Stimulated activated CD8-positive, alpha-beta memory T cell treated with anti-CD3 and anti-CD28 coated beads, Interleukin-7, amount 100 ng/mL, for 4 hours (primary cell): ENCODE results near the gene MDH1.
"Not testable (repeated sequence)": the region's sequence is repeated elsewhere in the genome, so short reads cannot be mapped to it uniquely, and the experiment has no call there.

Source experiments
- DNase-seq, 2 donors: peaks; one replicate each; pipeline ENCODE4 v3.0.0-alpha.2; 2020; ENCODE audit warnings: low read depth in 2 of 2

Gene MDH1

GRCh38 chr2:63588385-63589147 lies at the start of gene MDH1, which contains the start of gene WDPCP:
TSS of gene MDH1 (plus strand) at chr2:63588963. CDS start at chr2:63589044, 81 bp downstream.
TSS of gene WDPCP (minus strand) at chr2:63588477. CDS start at chr2:63588271, 206 bp downstream.
- DNase-seq, result peak; percentile 90 to 95

GRCh38 chr2:63539416-63540162 lies 49.2 kb upstream of the MDH1 start:
- DNase-seq, result no peak

- DNase-seq, result no peak
Measured at GRCh38 chr2:63544017-63544627, 44.6 kb upstream of the MDH1 start.

GRCh38 chr2:63545023-63545422 lies 43.7 kb upstream of the MDH1 start:
- no peak for DNase-seq

GRCh38 chr2:63553049-63553448 lies 35.7 kb upstream of the MDH1 start:
- DNase-seq, result no peak

GRCh38 chr2:63555299-63555698 lies 33.5 kb upstream of the MDH1 start:
- no peak for DNase-seq

- no peak for DNase-seq
Measured at GRCh38 chr2:63555931-63556330, 32.8 kb upstream of the MDH1 start.

GRCh38 chr2:63557819-63558218 lies 30.9 kb upstream of the MDH1 start:
- not testable (repeated sequence) for DNase-seq

GRCh38 chr2:63558922-63559321 lies 29.8 kb upstream of the MDH1 start:
- DNase-seq, result not testable (repeated sequence)

GRCh38 chr2:63562751-63563150 lies 26.0 kb upstream of the MDH1 start:
- no peak for DNase-seq

GRCh38 chr2:63569740-63570139 lies 19.0 kb upstream of the MDH1 start:
- no peak for DNase-seq

- no peak for DNase-seq
Measured at GRCh38 chr2:63571291-63571690, 17.5 kb upstream of the MDH1 start.

GRCh38 chr2:63572001-63572400 lies 16.8 kb upstream of the MDH1 start:
- DNase-seq, result no peak

GRCh38 chr2:63573026-63573425 lies 15.7 kb upstream of the MDH1 start:
- DNase-seq, result not testable (repeated sequence)

- DNase-seq, result not testable (repeated sequence)
Measured at GRCh38 chr2:63573726-63574345, 14.9 kb upstream of the MDH1 start.

GRCh38 chr2:63576546-63576945 lies 12.2 kb upstream of the MDH1 start:
- DNase-seq, result no peak

GRCh38 chr2:63578767-63579166 lies 10.0 kb upstream of the MDH1 start:
- DNase-seq, result no peak

GRCh38 chr2:63580651-63581297 lies 8.0 kb upstream of the MDH1 start:
- no peak for DNase-seq

- DNase-seq, result no peak
Measured at GRCh38 chr2:63581298-63581961, 7.3 kb upstream of the MDH1 start.

- DNase-seq, result no peak
Measured at GRCh38 chr2:63582873-63583272, 5.9 kb upstream of the MDH1 start.

- DNase-seq, result no peak
Measured at GRCh38 chr2:63587814-63588384, 864 bp upstream of the MDH1 start.
